SU-DHL-6 (cell line): ENCODE results near the gene DIPK2A.

ENCODE experiments used
- H2AFZ ChIP-seq: fragments of 200-600 bp; sonication (generic); 2 replicates; pipeline ENCODE4 v1.6.1; 2014; ENCODE audit warnings: low read depth, mild to moderate bottlenecking, moderate library complexity, mixed read lengths, antibody characterized with exemption, low read length; ENCODE audit not compliant: severe bottlenecking
- H3F3A ChIP-seq: fragments of 200-600 bp; shearing (Covaris generic); 2 replicates; pipeline ENCODE4 v1.6.0; 2016; ENCODE audit warnings: antibody characterized with exemption, mild to moderate bottlenecking; ENCODE audit not compliant: insufficient read depth
- H3K27ac ChIP-seq: fragments of 200-600 bp; sonication (generic); 2 replicates; pipeline ENCODE4 v1.5.1; 2016; ENCODE audit warnings: low read depth, mild to moderate bottlenecking, low read length, moderate library complexity, mixed read lengths
- H3K27me3 ChIP-seq: fragments of 200-600 bp; sonication (generic), shearing (Covaris generic); 2 replicates; pipeline ENCODE4 v1.6.0; 2014; ENCODE audit warnings: mild to moderate bottlenecking, low read length
- H3K36me3 ChIP-seq: fragments of 200-600 bp; sonication (generic); 2 replicates; pipeline ENCODE4 v1.6.1; 2014; ENCODE audit warnings: mild to moderate bottlenecking, low read length, mixed read lengths
- H3K4me2 ChIP-seq: fragments of 300-600, 200-600 bp; shearing (Covaris generic), sonication (generic); 2 replicates; pipeline ENCODE4 v1.6.0; 2014; ENCODE audit warnings: low read length, low read depth, mild to moderate bottlenecking; ENCODE audit not compliant: poor library complexity, severe bottlenecking
- H3K4me3 ChIP-seq: fragments of 200-600 bp; sonication (generic); 2 replicates; pipeline ENCODE4 v1.5.1; 2014; ENCODE audit warnings: antibody characterized with exemption, low read length, mild to moderate bottlenecking, mixed read lengths; ENCODE audit not compliant: insufficient read depth, poor library complexity, severe bottlenecking
- H3K79me2 ChIP-seq: fragments of 200-600 bp; sonication (generic); 2 replicates; pipeline ENCODE4 v1.6.1; 2014; ENCODE audit warnings: mild to moderate bottlenecking, low read length, moderate library complexity; ENCODE audit not compliant: insufficient read depth
- H3K9ac ChIP-seq: fragments of 200-600 bp; sonication (generic); 2 replicates; pipeline ENCODE4 v1.7.0; 2014; ENCODE audit warnings: mild to moderate bottlenecking, low read length
- H3K9me2 ChIP-seq: fragments of 200-600 bp; sonication (generic); replicated peaks from 2 replicates; pipeline ENCODE4 v1.6.1; 2014; ENCODE audit warnings: low read length; ENCODE audit not compliant: insufficient read depth
- H3K9me3 ChIP-seq: fragments of 200-600 bp; sonication (generic); 2 replicates; pipeline ENCODE4 v1.6.1; 2014; ENCODE audit warnings: low read length, mixed read lengths; ENCODE audit not compliant: insufficient read depth
- H4K20me1 ChIP-seq: fragments of 200-600 bp; sonication (generic); 2 replicates; pipeline ENCODE4 v1.6.1; 2014; ENCODE audit warnings: low read depth, mild to moderate bottlenecking, antibody characterized with exemption, low read length, moderate library complexity, mixed read lengths
- CTCF ChIP-seq: fragments of 200-600 bp; sonication (generic); IDR thresholded peaks from one replicate; pipeline ENCODE4 v1.5.1; 2017; ENCODE audit warnings: antibody characterized with exemption, mild to moderate bottlenecking, low read length, moderate library complexity; ENCODE audit not compliant: insufficient read depth, poor library complexity, severe bottlenecking
- EZH2phosphoT487 ChIP-seq: fragments of 200-600 bp; sonication (generic), shearing (Covaris generic); conservative IDR thresholded peaks from 2 replicates; pipeline ENCODE4 v1.6.1; 2018; ENCODE audit warnings: mild to moderate bottlenecking, antibody characterized with exemption, low read length, moderate library complexity, mixed read lengths

Gene DIPK2A

GRCh38 chr3:143958966-143959365 is 12.7 kb upstream of the DIPK2A start:
- no peak overlapping the region for H2AFZ ChIP-seq
- H3K4me2 ChIP-seq: no peak overlapping the region
- no peaks in the 10 kb centered on the region for H4K20me1 ChIP-seq
- no peaks in the 10 kb centered on the region for H3K9me2 ChIP-seq
- H3K27ac ChIP-seq: no peak overlapping the region
- H3K9ac ChIP-seq: no peak overlapping the region
- no peak overlapping the region for H3K4me3 ChIP-seq
- H3K36me3 ChIP-seq: no peaks in the 10 kb centered on the region
- no peaks in the 10 kb centered on the region for H3K27me3 ChIP-seq
- no peaks in the 10 kb centered on the region for H3K9me3 ChIP-seq
- no peak for TF ChIP-seq CTCF
- no peak for TF ChIP-seq EZH2phosphoT487
- no peaks in the 10 kb centered on the region for H3K79me2 ChIP-seq
- H3F3A ChIP-seq: no peaks in the 10 kb centered on the region

- no peaks in the 10 kb centered on the region for H3K79me2 ChIP-seq
- H3F3A ChIP-seq: no peaks in the 10 kb centered on the region
- H3K36me3 ChIP-seq: no peaks in the 10 kb centered on the region
- H3K27ac ChIP-seq: no peak overlapping the region
- TF ChIP-seq CTCF (no peak), EZH2phosphoT487 (no peak)
- no peaks in the 10 kb centered on the region for H3K9me2 ChIP-seq
- no peak overlapping the region for H3K4me2 ChIP-seq
- H3K27me3 ChIP-seq: no peaks in the 10 kb centered on the region
- no peak overlapping the region for H2AFZ ChIP-seq
- H4K20me1 ChIP-seq: no peaks in the 10 kb centered on the region
- H3K4me3 ChIP-seq: no peak overlapping the region
- H3K9ac ChIP-seq: no peak overlapping the region
- H3K9me3 ChIP-seq: no peaks in the 10 kb centered on the region
Observed at GRCh38 chr3:143961342-143961741, 10.3 kb upstream of the DIPK2A start.

GRCh38 chr3:143963946-143964345 is 7.7 kb upstream of the DIPK2A start:
- H3K36me3 ChIP-seq: no peaks in the 10 kb centered on the region
- no peaks in the 10 kb centered on the region for H3F3A ChIP-seq
- H3K9ac ChIP-seq: no peak overlapping the region
- no peak overlapping the region for H3K4me2 ChIP-seq
- TF ChIP-seq CTCF (no peak), EZH2phosphoT487 (no peak)
- no peaks in the 10 kb centered on the region for H3K9me3 ChIP-seq
- no peak overlapping the region for H3K4me3 ChIP-seq
- no peaks in the 10 kb centered on the region for H3K27me3 ChIP-seq
- no peak overlapping the region for H2AFZ ChIP-seq
- no peaks in the 10 kb centered on the region for H3K79me2 ChIP-seq
- H4K20me1 ChIP-seq: no peaks in the 10 kb centered on the region
- no peak overlapping the region for H3K27ac ChIP-seq
- H3K9me2 ChIP-seq: no peaks in the 10 kb centered on the region
